ENCODE data around the gene FABP1.

DNA sequence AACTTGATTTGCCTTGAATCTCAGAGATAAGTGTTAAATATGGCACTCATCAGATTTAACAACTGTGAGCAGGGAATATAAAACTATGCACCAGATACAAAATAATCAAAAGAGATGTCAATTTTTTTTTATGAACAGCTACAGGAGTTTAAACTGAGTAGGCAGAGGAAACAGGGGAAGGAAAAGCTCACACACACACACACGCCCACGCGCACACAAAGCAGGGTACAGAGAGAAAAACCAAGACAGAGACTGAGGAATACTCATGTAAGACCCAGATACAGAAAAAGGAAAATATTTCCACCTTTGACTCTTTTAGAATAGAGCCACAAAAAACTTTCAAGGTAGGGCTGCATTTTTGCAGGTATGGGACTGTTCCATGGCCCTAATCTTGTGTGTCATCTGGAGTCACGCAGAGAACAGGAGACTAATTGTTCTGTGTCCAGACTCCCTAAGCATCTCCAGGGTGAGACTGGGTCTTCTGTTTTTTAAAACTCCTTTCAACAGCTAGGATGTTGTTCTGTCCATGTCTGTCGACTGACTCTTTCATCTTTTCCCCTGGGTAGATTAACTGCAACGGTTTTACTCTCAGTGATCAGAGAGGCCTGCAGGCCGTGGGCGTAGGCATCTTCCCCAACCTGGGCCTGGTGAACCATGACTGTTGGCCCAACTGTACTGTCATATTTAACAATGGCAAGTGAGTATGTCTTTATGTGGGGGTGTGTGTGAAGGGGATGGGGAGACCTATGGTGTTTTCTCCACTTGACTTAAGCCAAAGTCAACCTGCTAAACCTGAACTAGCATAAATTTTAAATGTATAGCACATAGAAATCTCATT lies 37.2 kb downstream of the FABP1 start:
- TF ChIP-seq, protein P1, sequence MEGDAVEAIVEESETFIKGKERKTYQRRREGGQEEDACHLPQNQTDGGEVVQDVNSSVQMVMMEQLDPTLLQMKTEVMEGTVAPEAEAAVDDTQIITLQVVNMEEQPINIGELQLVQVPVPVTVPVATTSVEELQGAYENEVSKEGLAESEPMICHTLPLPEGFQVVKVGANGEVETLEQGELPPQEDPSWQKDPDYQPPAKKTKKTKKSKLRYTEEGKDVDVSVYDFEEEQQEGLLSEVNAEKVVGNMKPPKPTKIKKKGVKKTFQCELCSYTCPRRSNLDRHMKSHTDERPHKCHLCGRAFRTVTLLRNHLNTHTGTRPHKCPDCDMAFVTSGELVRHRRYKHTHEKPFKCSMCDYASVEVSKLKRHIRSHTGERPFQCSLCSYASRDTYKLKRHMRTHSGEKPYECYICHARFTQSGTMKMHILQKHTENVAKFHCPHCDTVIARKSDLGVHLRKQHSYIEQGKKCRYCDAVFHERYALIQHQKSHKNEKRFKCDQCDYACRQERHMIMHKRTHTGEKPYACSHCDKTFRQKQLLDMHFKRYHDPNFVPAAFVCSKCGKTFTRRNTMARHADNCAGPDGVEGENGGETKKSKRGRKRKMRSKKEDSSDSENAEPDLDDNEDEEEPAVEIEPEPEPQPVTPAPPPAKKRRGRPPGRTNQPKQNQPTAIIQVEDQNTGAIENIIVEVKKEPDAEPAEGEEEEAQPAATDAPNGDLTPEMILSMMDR (conservative IDR thresholded peaks at IDR 0.05; ENCODE audit: low read depth, low read length), result no peak
- no peak for TF ChIP-seq EZH2 (IDR thresholded peaks at IDR 0.05; ENCODE audit: borderline replicate concordance, low read depth, low read length, poor library complexity, severe bottlenecking)
